ENCODE measurements around the gene TMED10.

The TMED10 gene

GRCh38 chr14:75162631-75163030 lies 13.8 kb downstream of the TMED10 start:
- DNase-seq = no peak

- DNase-seq = no peak
Measured at GRCh38 chr14:75158843-75159614, 17.4 kb downstream of the TMED10 start.

DNA sequence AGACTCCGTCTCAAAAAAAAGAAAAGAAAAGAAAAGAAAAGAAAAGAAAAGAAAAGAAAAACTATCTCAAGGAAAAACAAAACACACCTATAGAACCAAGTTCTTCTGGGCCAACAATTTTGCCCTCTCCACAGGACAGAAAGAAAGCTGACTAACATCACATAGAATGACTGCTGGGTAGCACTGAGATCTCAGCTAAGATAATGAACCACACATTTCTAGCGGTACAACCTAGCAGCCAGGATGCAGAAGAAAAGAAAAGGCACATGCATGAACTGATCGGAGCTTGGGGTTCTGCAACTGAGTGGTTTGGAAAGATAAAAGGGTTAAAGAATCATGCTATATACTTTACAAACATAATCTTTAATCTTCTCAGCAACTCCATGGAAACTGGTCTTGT lies 19.5 kb downstream of the TMED10 start:
- DNase-seq = no peak

GRCh38 chr14:75156111-75156510 lies 20.3 kb downstream of the TMED10 start:
- no peak for DNase-seq

DNA sequence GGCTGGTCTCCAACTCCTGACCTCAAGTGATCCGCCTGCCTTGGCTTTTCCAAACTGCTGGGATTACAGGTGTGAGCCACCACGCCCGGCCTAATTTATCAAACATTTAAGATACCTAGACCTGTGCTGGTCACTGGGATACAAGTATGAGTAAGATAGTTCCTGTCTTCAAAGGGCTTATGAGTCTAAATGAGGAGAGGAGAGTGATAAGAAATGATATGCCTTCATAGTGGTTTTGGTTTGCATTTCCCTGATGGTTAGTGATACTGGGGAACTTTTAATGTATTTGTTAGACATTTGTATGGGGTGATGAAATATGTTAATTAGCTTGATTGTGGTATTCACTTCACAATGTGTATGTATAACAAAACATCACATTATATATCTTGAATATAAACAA lies 21.2 kb downstream of the TMED10 start:
- no peak for DNase-seq

GRCh38 chr14:75153295-75153694 lies 23.1 kb downstream of the TMED10 start:
- DNase-seq = no peak

GRCh38 chr14:75151851-75152250 lies 24.6 kb downstream of the TMED10 start:
- DNase-seq = no peak

GRCh38 chr14:75150637-75151036 lies 25.8 kb downstream of the TMED10 start:
- DNase-seq = peak in 2 of 56 donors; percentile 18 to 25

DNA sequence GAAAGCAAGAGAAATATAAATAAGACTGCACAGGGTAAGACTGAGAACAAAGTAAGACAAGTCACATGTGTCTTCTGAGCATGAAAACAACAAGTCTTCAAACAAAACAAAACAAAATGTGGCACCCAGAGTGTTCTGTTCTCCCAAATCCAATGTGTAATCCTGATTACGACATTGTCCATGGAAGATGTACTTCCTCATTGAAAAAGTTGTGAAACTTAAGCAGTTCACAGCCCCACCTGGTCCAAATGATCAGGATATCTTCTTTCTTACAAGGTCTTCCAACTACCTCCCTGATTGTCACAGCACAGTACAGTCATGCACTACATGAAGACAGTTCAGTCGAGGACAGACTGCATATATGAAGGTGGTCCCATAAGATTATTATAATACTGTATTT lies 26.3 kb downstream of the TMED10 start:
- no peak for DNase-seq

- peak; percentile 35 to 94 (median 83) for DNase-seq
Measured at GRCh38 chr14:75147423-75148071, 28.9 kb downstream of the TMED10 start.

- DNase-seq = no peak
Measured at GRCh38 chr14:75144944-75145343, 31.5 kb downstream of the TMED10 start.

DNA sequence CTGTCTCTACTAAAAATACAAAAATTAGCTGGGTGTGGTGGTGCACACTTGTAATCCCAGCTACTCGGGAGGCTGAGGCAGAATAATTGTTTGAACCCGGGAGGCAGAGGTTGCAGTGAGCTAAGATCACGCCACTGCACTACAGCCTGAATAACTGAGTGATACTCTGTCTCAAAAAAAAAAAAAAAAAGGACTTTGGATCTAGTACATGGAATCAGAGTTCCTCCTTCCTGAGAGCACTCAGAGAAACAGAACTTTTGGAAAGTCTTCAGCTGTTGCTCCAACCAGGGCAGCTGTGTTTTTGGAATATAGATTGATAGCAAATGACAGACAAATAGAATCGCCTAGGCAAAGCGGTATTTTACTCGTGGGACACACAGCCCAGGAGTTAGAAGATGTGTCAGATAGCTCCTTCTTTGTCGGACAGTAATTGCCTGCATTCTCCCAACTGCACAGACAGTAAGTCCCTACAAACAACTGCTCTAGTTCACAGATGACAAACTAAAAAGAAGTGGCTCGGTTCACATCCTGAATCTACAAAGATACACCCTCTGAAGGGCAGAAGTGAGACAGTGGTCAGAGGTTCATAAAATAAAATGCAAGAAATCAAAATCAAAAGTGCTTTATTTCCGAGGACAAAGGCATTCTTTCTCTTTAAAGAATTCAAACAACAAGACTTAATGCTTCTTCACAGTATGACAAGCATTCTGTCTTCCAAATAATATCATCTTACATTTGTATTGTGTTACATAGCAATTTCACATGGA lies 32.5 kb downstream of the TMED10 start:
- DNase-seq = no peak

DNA sequence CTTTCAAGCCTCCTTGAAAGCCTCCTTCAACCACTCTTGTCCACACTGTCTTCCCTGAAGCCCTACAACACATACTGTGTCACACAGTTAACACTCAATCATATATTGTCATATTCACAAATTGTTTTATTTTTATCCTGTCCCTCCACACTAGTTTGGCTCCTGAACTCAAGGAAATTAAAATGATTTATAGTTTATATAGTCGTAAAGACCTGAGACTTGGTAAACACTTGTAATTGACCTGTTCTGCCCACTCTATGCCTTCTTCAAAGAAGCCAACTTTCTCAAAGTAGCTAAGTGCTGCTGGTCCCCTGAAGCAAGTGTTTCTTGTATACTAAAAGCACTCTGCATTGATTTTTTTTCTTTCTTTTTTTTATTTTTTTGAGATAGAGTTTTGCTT lies 33.9 kb downstream of the TMED10 start:
- DNase-seq = no peak

- DNase-seq = peak in 1 of 56 donors; percentile 43
Measured at GRCh38 chr14:75141967-75142366, 34.4 kb downstream of the TMED10 start.

GRCh38 chr14:75141062-75141461 lies 35.4 kb downstream of the TMED10 start:
- no peak for DNase-seq

DNA sequence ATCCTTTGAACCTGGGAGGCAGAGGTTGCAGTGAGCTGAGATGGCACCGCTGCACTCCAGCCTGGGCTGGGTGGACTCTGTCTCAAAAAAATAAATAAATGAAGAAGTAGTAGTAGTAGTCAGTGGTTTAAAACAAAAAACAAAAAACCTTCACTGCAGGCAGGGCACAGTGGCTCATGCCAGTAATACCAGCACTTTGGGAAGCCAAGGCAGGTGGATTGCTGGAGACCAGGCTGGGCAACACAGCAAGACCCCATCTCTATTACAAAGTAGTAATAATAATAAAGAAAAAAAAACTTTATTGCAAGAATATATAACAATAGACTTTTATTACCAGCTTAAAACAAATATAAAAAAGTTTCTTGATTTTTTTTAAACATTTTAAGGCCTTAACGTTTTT lies 35.8 kb downstream of the TMED10 start:
- DNase-seq = no peak

GRCh38 chr14:75139185-75139584 lies 37.2 kb downstream of the TMED10 start:
- no peak for DNase-seq

DNA sequence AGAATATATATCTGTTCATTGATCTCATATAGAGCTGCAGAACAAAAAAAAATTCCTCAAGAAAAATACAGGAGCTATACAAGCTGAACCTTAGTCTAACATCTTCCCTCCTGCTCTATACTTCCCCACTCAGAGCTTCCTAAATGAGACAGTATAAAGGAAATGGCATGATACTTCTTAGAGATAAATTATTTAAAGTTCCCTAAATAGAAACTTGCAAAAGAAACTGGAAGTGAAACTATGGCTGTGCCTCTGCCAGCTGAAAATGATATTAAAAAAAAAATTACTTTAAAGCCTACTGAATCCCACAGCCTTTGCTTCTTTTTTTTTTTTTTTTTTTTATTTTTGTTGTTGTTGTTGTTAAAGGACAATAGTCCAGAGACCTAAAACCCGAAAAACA lies 37.9 kb downstream of the TMED10 start:
- DNase-seq = no peak

DNA sequence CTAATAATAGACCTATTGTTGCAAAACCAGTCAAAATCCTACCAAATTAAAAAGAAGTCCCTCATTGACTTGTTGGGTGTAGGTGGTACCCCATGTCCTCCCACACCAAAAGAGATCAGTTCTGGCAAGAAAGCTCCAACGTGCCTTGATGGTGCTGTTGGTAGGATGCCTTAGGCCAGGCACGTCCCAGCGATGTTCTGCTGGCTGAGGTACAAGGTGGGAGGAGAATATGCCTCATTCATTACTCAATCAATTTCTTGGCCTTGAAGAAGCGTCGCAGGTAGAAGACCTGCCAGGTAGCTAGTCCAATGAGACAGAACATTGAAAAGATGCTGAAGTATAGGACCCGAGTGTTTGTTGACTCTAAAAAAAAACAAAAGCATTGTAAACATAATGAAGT lies 41.8 kb downstream of the TMED10 start:
- no peak for DNase-seq

DNA sequence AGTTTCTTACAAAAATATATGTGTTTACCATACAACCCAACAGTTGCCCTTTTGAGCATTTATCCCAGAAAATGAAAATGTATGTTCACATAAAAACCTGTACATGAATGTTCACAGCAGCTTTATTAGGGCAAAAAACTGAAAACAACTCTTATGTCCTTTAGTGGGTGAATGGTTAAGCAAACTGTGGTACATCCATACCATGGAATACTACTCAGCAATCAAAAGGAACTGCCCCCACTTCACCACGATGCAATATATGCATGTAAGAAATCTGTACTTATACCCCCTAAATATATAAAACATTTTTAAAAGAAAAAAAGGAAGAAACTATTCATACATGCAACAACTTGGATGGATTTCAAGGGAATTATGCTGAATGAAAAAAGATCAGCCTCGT lies 42.8 kb downstream of the TMED10 start:
- DNase-seq = no peak

DNA sequence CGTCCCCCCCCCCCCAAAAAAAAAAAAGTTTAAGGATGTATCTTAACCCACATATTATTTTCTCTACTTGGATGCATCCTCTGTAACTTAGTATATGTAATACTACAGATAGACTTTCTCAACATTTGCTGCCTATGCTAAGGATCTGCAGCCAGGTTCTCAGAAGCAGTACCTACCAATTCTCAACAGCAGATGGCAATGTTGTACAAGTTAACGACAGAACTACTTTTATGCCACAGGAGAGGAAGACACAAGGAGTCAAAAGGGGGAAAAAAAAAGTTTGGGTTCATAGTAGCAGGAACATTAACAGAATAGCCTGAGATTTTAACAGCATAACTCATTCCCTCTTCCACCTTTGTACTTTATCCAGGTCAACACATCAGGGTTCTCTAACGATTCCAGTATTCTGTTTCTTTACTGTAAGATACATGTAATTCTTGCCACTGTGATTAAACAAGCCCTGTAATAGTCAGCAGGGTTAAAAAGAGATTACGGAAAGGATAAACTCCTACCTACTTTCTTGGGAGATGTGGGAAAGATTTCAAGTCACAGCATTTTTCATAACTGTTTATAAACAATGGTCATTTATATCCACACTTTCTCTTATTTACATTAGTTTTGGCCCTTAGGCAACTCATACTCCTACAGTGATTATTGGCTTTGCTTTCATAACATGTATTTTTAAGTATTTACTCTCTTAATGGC lies 43.9 kb downstream of the TMED10 start:
- DNase-seq = peak in 25 of 56 donors; percentile 4 to 64 (median 18)

DNA sequence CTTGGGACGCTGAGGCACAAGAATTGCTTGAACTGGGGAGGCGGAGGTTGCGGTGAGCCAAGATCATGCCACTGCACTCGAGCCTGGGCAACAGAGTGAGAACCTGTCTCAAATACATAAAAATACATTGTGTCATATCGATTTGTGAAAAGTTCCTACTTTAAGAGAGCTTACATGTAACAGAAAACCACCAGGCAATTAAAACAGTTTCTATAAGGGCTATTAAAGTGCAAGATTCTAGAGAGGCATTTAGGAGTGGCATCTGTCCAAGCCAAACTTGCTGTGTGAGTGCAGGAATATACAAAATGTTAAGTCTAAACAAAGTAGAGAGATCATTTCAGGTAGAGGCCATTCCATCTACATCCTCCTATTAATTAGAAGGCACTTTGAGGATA lies 47.8 kb downstream of the TMED10 start:
- no peak for DNase-seq
